Mucosa of descending colon (tissue), 3 donors: Measurements from ENCODE around the gene FAM199X. TPM values are rescaled to one million over a fixed set of nuclear protein-coding genes. Genes with fewer than 3 reads are reported as not detected.
A peak's percentile ranks its signal among the peaks of the same experiment; 100 is the strongest.

Experiments used
- ATAC-seq: fragments of 200-7000 bp; cut with Tn5 transposase; one replicate; pipeline ENCODE4 v1.9.1; 2020; ENCODE audit warnings: mild to moderate bottlenecking, moderate library complexity
- DNase-seq, 3 donors: peaks; one replicate each; pipeline ENCODE4 v3.0.0-alpha.2; 2020
- H3K36me3 ChIP-seq: fragments of 200-600 bp; one replicate; pipeline ENCODE4 v1.8.0; 2021; ENCODE audit warnings: low read depth, mild to moderate bottlenecking
- H3K4me1 ChIP-seq: fragments of 200-600 bp; one replicate; pipeline ENCODE4 v1.8.0; 2021; ENCODE audit warnings: low read depth, mild to moderate bottlenecking
- H3K4me3 ChIP-seq: fragments of 200-600 bp; one replicate; pipeline ENCODE4 v1.8.0; 2021; ENCODE audit warnings: mild to moderate bottlenecking
- H3K9me3 ChIP-seq: fragments of 200-600 bp; one replicate; pipeline ENCODE4 v1.8.0; 2021; ENCODE audit warnings: mild to moderate bottlenecking
- CTCF ChIP-seq: fragments of 200-600 bp; IDR thresholded peaks from one replicate; pipeline ENCODE4 v1.8.0; 2022; ENCODE audit warnings: antibody characterized with exemption, mild to moderate bottlenecking
- intact Hi-C, 2 donors: fragments of 100-400 bp; cut with DNase I in 1 of 2; cut with micrococcal nuclease in 1 of 2; formaldehyde crosslinking; loops; one replicate each; pipeline versions ENCODE4 v1.11.0 to v1.11.1; 2022; cut with DNase I, micrococcal nuclease
- total RNA-seq, 3 donors: library from RNA; stranded (reverse); fragmentation: NEBNext Ultra II Directional in 2 of 3; extraction: Animal tissue kit (Norgen Biotek cat#: 25700) in 2 of 3; gene quantifications; one replicate each; pipeline versions ENCODE4 v1.2.1 to v1.2.4, GENCODE V29; 2021 to 2023
- donor health status: DM: no; HTN: no; CAD: no; lungs with moderate emphysema.
- donor health status: DM: no; HTN: no; CAD: no.
- donor health status: DM: no; HTN: yes; CAD: no.

The FAM199X gene
- total RNA-seq, 3 donors from 2014 or later, result 18.3 to 22.2 (median 21.9) TPM

DNA sequence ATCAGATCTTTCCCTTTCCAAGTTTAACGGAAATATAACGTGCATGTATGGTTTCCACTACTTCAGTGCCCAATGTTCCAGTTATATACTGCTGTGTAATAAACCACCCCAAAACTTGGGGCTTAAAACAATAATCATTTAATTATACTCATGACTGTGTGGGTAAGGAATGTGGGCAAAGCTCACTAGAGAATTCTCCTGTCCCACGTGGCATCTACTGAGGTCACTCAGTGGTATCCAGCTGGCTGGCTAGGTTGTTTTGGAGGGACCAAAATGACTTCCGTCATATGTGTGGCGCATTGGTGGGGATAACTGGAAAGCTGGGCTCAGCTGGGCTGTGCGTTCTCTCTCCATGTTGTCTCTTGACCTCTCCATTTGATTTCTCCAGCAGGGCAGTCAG, 35.4 kb upstream of the FAM199X start:
- H3K4me3 ChIP-seq, result no peak overlapping the region
- H3K4me1 ChIP-seq, result no peaks in the 10 kb centered on the region
- TF ChIP-seq CTCF, result no peak
- ATAC-seq (no peak), DNase-seq (no peak)
- no peaks in the 10 kb centered on the region for H3K36me3 ChIP-seq
- intact Hi-C loops, result no loop called here
- H3K9me3 ChIP-seq, result no peaks in the 10 kb centered on the region

DNA sequence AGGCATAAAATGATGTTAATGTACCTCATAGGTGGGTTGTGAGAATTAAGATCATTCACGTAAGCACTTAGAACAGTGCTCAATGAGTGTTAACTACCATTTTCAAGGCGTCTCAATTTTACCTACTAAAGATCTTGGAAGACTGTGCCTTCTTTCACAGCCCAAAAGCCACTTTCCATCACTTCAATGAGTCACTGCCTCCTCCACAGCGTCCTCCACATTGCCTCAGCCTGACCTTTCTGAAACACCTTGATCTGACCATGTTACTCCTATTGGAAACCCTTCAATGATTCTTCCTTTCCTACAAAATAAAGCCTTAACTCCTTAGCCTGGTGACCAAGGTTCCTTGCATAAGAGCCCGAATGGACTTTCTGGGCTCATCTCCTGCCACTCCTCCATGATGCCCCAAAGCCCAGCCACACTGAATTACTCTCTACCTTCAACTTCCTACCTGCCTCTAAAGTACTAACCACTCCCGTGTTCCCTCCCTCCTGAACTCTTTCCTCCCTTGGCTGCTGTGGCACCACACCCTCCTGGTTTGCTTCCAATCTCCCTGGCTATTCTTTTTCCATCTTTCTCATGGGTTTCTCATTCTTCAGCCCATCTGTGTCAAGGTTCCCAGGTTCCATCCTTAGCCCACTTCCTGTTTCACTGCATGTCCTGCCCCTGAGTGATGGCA, 31.5 kb upstream of the FAM199X start:
- ATAC-seq, result peak; percentile 50
- no peak for DNase-seq
- Histone ChIP-seq H3K36me3 (no peaks in the 10 kb centered on the region), H3K4me1 (no peaks in the 10 kb centered on the region), H3K4me3 (no peak overlapping the region), H3K9me3 (no peaks in the 10 kb centered on the region)
- intact Hi-C loops, result loop anchor here in 1 of 2 donors (5.0 kb wide), 1 partner anchor 287 kb away; no protein-coding TSS in a partner anchor
- no peak for TF ChIP-seq CTCF

DNA sequence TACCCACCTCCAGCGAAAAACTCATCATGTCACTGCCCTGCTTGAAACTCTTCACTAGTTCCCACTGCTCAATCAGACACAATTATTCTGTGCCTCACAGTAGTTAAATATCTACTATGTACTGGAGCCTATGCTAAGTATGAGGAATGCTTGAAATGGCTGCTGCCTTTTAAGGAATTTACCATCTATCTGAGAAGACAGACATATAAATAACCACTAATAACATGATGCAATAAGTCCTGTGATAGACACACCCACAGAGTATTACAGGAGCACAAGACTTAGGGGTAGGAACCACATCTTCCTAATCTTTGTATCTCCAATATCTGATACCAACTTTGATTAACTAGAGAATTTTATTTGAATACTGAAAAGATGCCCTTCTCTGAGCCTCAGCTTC, 30.6 kb upstream of the FAM199X start:
- intact Hi-C loops, result loop anchor here in 1 of 2 donors (5.0 kb wide), 1 partner anchor 288 kb away; no protein-coding TSS in a partner anchor
- Histone ChIP-seq H3K4me3 (no peak overlapping the region), H3K36me3 (no peaks in the 10 kb centered on the region), H3K9me3 (no peaks in the 10 kb centered on the region), H3K4me1 (no peaks in the 10 kb centered on the region)
- no peak for ATAC-seq
- no peak for TF ChIP-seq CTCF
- DNase-seq, result no peak

GRCh38 chrX:104136241-104137019, 29.8 kb upstream of the FAM199X start:
- H3K36me3 ChIP-seq, result no peaks in the 10 kb centered on the region
- no peaks in the 10 kb centered on the region for H3K4me1 ChIP-seq
- TF ChIP-seq CTCF, result no peak
- ATAC-seq (peak; percentile 89), DNase-seq (peak in 1 of 3 donors; percentile 74)
- no peaks in the 10 kb centered on the region for H3K9me3 ChIP-seq
- no peak overlapping the region for H3K4me3 ChIP-seq
- intact Hi-C loops, result loop anchor here in 1 of 2 donors (5.0 kb wide), 1 partner anchor 289 kb away; no protein-coding TSS in a partner anchor

DNA sequence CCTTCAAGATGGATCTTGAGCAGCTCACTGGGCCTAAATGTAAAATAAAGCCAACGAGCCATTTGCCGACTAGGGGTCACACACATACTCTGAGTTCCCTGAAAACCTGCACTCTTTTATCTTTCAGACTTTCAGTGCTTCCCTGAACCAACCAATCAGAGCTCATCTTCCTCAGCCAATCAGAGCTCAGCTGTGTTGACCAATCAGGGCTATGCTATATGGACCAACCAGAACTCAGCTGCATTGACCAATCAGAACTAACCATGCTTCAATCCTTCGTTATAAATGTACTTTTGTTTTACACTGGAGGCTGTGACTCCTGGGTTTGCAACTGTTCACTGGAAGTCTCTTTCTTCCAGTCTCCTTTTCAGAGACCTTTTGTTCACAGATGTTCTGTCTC, 28.8 kb upstream of the FAM199X start:
- H3K4me3 ChIP-seq, result no peak overlapping the region

More for the DNA sequence above, 28.8 kb upstream of the FAM199X start:
- TF ChIP-seq CTCF, result no peak
- ATAC-seq (no peak), DNase-seq (no peak)
- no peaks in the 10 kb centered on the region for H3K4me1 ChIP-seq
- no peaks in the 10 kb centered on the region for H3K9me3 ChIP-seq
- H3K36me3 ChIP-seq, result no peaks in the 10 kb centered on the region
- intact Hi-C loops, result loop anchor here in 1 of 2 donors (5.0 kb wide), 1 partner anchor 290 kb away; no protein-coding TSS in a partner anchor
